HepG2 (cell line): ENCODE data around the gene NPC1. TPM values are rescaled to one million over a fixed set of nuclear protein-coding genes. Genes with fewer than 3 reads are reported as not detected.
A peak's percentile ranks its signal among the peaks of the same experiment; 100 is the strongest.

Experiments
- ARID4A ChIP-seq: sonication (generic); formaldehyde crosslinking; IDR thresholded peaks from 2 replicates; pipeline ENCODE4 v1.5.0; 2020; ENCODE audit warnings: mild to moderate bottlenecking, missing genetic modification reagents, borderline replicate concordance
- ELF3 ChIP-seq: IDR thresholded peaks from 2 replicates; pipeline ENCODE4 v1.6.1; 2016; ENCODE audit warnings: missing genetic modification reagents, missing compliant biosample characterization
- FOXP4 ChIP-seq: sonication (generic); formaldehyde crosslinking; IDR thresholded peaks from 2 replicates; pipeline ENCODE4 v1.4.0; 2020; ENCODE audit warnings: missing genetic modification reagents
- HMGXB4 ChIP-seq, 2 experiments: sonication (generic) in 1 of 2; formaldehyde crosslinking in 1 of 2; IDR thresholded peaks; 2 replicates each; pipeline versions ENCODE4 v1.4.0 to v1.6.1; 2018 to 2020; ENCODE audit warnings: missing genetic modification reagents in 2 of 2, borderline replicate concordance in 1 of 2, low read depth in 1 of 2, mild to moderate bottlenecking in 1 of 2, missing biosample characterization in 1 of 2
- HNRNPK ChIP-seq: fragments of 200-400 bp; formaldehyde crosslinking; IDR thresholded peaks from 2 replicates; pipeline ENCODE4 v1.6.1; 2018; ENCODE audit warnings: low read length, low read depth, moderate library complexity, mild to moderate bottlenecking; ENCODE audit not compliant: poor library complexity, severe bottlenecking
- MXI1 ChIP-seq: IDR thresholded peaks from 3 replicates; pipeline ENCODE4 v1.6.1; 2012; ENCODE audit warnings: low read depth, low read length, inconsistent platforms, borderline replicate concordance
- NCOA5 ChIP-seq: sonication (generic); formaldehyde crosslinking; IDR thresholded peaks from 2 replicates; pipeline ENCODE4 v1.4.0; 2020; ENCODE audit warnings: missing genetic modification reagents
- NCOR1 ChIP-seq: fragments of 200-600 bp; sonication (generic); IDR thresholded peaks from 2 replicates; pipeline ENCODE4 v1.7.0; 2017; ENCODE audit warnings: antibody characterized with exemption, low read length, borderline replicate concordance
- RXRA ChIP-seq: sonication (generic); formaldehyde crosslinking; IDR thresholded peaks from 2 replicates; pipeline ENCODE4 v1.5.1; 2020; ENCODE audit warnings: missing genetic modification reagents
- SRY ChIP-seq: sonication (generic); formaldehyde crosslinking; IDR thresholded peaks from 2 replicates; pipeline ENCODE4 v1.8.0; 2022; ENCODE audit warnings: mild to moderate bottlenecking, missing genetic modification reagents
- TBX2 ChIP-seq: sonication (generic); formaldehyde crosslinking; IDR thresholded peaks from 2 replicates; pipeline ENCODE4 v1.5.0; 2020; ENCODE audit warnings: missing genetic modification reagents, mild to moderate bottlenecking, borderline replicate concordance
- ZBTB25 ChIP-seq: IDR thresholded peaks from 2 replicates; pipeline ENCODE4 v1.6.1; 2018; ENCODE audit warnings: missing genetic modification reagents
- ZNF343 ChIP-seq: sonication (generic); formaldehyde crosslinking; IDR thresholded peaks from 2 replicates; pipeline ENCODE4 v1.4.0; 2020; ENCODE audit warnings: mild to moderate bottlenecking, missing genetic modification reagents
- ZNF512 ChIP-seq: sonication (generic); formaldehyde crosslinking; IDR thresholded peaks from 2 replicates; pipeline ENCODE4 v1.4.0; 2020; ENCODE audit warnings: mild to moderate bottlenecking, missing genetic modification reagents
- ZNF772 ChIP-seq: sonication (generic); formaldehyde crosslinking; IDR thresholded peaks from 2 replicates; pipeline ENCODE4 v1.5.0; 2020; ENCODE audit warnings: mild to moderate bottlenecking, missing genetic modification reagents
- ZNF839 ChIP-seq: sonication (generic); formaldehyde crosslinking; IDR thresholded peaks from 2 replicates; pipeline ENCODE4 v1.4.0; 2020; ENCODE audit warnings: missing genetic modification reagents, mild to moderate bottlenecking, borderline replicate concordance
- polyA plus RNA-seq, 8 experiments: library from polyadenylated mRNA; depleted of rRNA in 3 of 8; stranded (reverse) in 7 of 8; unstranded in 1 of 8; fragments of >200 nt; fragmentation: Illumina TruSeq in 4 of 8; extraction: Trizol in 4 of 8; gene quantifications; 2 replicates each; pipeline versions ENCODE4 v1.2.1 to v1.2.3, GENCODE V29; 2011 to 2016; ENCODE audit warnings: low read depth in 4 of 8, missing spikeins in 1 of 8, mixed read lengths in 1 of 8; ENCODE audit not compliant: insufficient read depth in 1 of 8
- total RNA-seq, 5 experiments: library from RNA; depleted of rRNA; stranded (reverse); fragments of >200 nt; fragmentation: Illumina TruSeq; extraction: Trizol; gene quantifications; 2 replicates each; pipeline ENCODE4 v1.2.3, GENCODE V29; 2016; ENCODE audit warnings: low read depth in 1 of 5

The NPC1 gene
- total and polyA plus RNA-seq, 2 of the 13 experiments (the other 11 are each of a cell fraction or from before 2014, with no cell fraction given): 46.5 to 114 TPM

GRCh38 chr18:23586249-23587196, at the start of gene NPC1 (continued):
- TF ChIP-seq ZNF512: no peak
- TF ChIP-seq TBX2 (CRISPR knock-in tag): peak; percentile 70; the same call in 1 of the 2 replicates
- TF ChIP-seq ARID4A (CRISPR knock-in tag): peak; percentile 85
- TF ChIP-seq FOXP4 (CRISPR knock-in tag): peak; percentile 58; the same call in 1 of the 2 replicates
- no peak for TF ChIP-seq ZNF343 (CRISPR knock-in tag)
- TF ChIP-seq NCOR1: peak; percentile 71; the same call in 1 of the 2 replicates
- TF ChIP-seq NCOA5 (CRISPR knock-in tag): no peak
- TF ChIP-seq ZBTB25 (CRISPR knock-in tag): peak; percentile 44; the same call in 1 of the 2 replicates
- peak; percentile 66 for TF ChIP-seq RXRA
- TF ChIP-seq MXI1: peak; percentile 64; the same call in 2 of the 3 replicates
- no peak; the same call in 1 of the 2 replicates for TF ChIP-seq ZNF839 (CRISPR knock-in tag)
- peak; percentile 54 for TF ChIP-seq SRY (CRISPR knock-in tag)
- peak; percentile 29 for TF ChIP-seq HNRNPK
- peak; percentile 90 for TF ChIP-seq ELF3
- peak; percentile 71 to 75 for TF ChIP-seq HMGXB4 (CRISPR knock-in tag; IDR thresholded peaks at IDR 0.05; ENCODE audit: borderline replicate concordance in 1 of 2, low read depth in 1 of 2)
- TF ChIP-seq ZNF772 (CRISPR knock-in tag): peak; percentile 66; the same call in 1 of the 2 replicates
